A549 (cell line): ENCODE data around the gene NFE2L3. TPM values are rescaled to one million over a fixed set of nuclear protein-coding genes. Genes with fewer than 3 reads are reported as not detected.

Source experiments
- ATAC-seq, 2 experiments: fragments of 200-7000 bp in 1 of 2; fragments of >200 bp in 1 of 2; cut with Nextera tagmentation in 1 of 2; cut with Tn5 transposase in 1 of 2; 3 replicates each; pipeline versions ENCODE4 v1.8.0 to v1.9.1; 2018 to 2020; ENCODE audit warnings: mild to moderate bottlenecking in 1 of 2, moderate library complexity in 1 of 2
- CTCF ChIA-PET: fragments of 300-600 bp; sonication (Branson Sonifier 250); formaldehyde crosslinking; extraction: SDS; loops from one replicate; lab custom pipeline; 2021; ENCODE audit warnings: antibody characterized with exemption, inconsistent platforms; lab: Yijun Ruan, JAX
- POLR2A ChIA-PET: fragments of 350-600 bp; formaldehyde crosslinking; extraction: SDS; loops from one replicate; lab custom pipeline; 2021; ENCODE audit warnings: antibody characterized with exemption, inconsistent platforms; lab: Yijun Ruan, JAX
- DNase-seq, 2 experiments: peaks; one replicate each; pipeline versions ENCODE4 v3.0.0 to v3.0.0-alpha.2; 2011 to 2016; ENCODE audit warnings: low read depth in 1 of 2, low spot score in 1 of 2
- FAIRE-seq: peaks from 2 replicates; lab custom pipeline; 2011; peaks lifted over from hg19 to GRCh38; lab: Jason Lieb, UNC
- H3K27ac ChIP-seq, 2 experiments: fragments of >200 bp; sonication (Bioruptor Twin); formaldehyde crosslinking; 3 replicates each; pipeline ENCODE4 v1.5.1; 2016 to 2017
- H3K4me1 ChIP-seq: fragments of >200 bp; sonication (Bioruptor Twin); formaldehyde crosslinking; 3 replicates; pipeline ENCODE4 v1.6.1; 2016
- H3K4me2 ChIP-seq: fragments of >200 bp; sonication (Bioruptor Twin); formaldehyde crosslinking; 3 replicates; pipeline ENCODE4 v1.6.1; 2016
- H3K4me3 ChIP-seq: fragments of >200 bp; sonication (Bioruptor Twin); formaldehyde crosslinking; 3 replicates; pipeline ENCODE4 v1.5.1; 2016
- H3K9me3 ChIP-seq: fragments of >200 bp; sonication (Bioruptor Twin); formaldehyde crosslinking; 3 replicates; pipeline ENCODE4 v1.6.1; 2016
- ATOH8 ChIP-seq: fragments of 250-450 bp; sonication (Bioruptor Pico); IDR thresholded peaks from 2 replicates; pipeline ENCODE4 v1.5.0; 2020; ENCODE audit warnings: low read depth, mild to moderate bottlenecking, moderate library complexity
- CBX2 ChIP-seq: fragments of 200-600 bp; sonication (generic); IDR thresholded peaks from 2 replicates; pipeline ENCODE4 v1.6.1; 2016; ENCODE audit warnings: low read depth, mild to moderate bottlenecking, borderline replicate concordance
- CEBPB ChIP-seq, 2 experiments: fragments of >200 bp in 1 of 2; sonication (Bioruptor Twin) in 1 of 2; formaldehyde crosslinking in 1 of 2; IDR thresholded peaks; 2 replicates each; pipeline ENCODE4 v1.6.1; 2012 to 2016
- FOSB ChIP-seq: fragments of 250-450 bp; sonication (Bioruptor Pico); IDR thresholded peaks from 2 replicates; pipeline ENCODE4 v1.5.0; 2020; ENCODE audit warnings: mild to moderate bottlenecking, moderate library complexity
- GATA3 ChIP-seq: IDR thresholded peaks from 2 replicates; pipeline ENCODE4 v1.6.1; 2012; ENCODE audit warnings: borderline replicate concordance
- HDAC2 ChIP-seq: fragments of 200-600 bp; sonication (generic); IDR thresholded peaks from 2 replicates; pipeline ENCODE4 v1.6.1; 2016
- HES2 ChIP-seq: fragments of >200 bp; sonication (Bioruptor Twin); formaldehyde crosslinking; IDR thresholded peaks from 2 replicates; pipeline ENCODE4 v1.6.1; 2016
- HEYL ChIP-seq: fragments of 250-450 bp; sonication (Bioruptor Pico); IDR thresholded peaks from 2 replicates; pipeline ENCODE4 v1.8.0; 2021; ENCODE audit warnings: mild to moderate bottlenecking, moderate library complexity
- MYC ChIP-seq: IDR thresholded peaks from 2 replicates; pipeline ENCODE4 v1.6.1; 2012; ENCODE audit warnings: mild to moderate bottlenecking, inconsistent platforms, low read length, improper control_type of control experiment, borderline replicate concordance
- NPAS2 ChIP-seq: fragments of 250-450 bp; sonication (Bioruptor Pico); IDR thresholded peaks from 2 replicates; pipeline ENCODE4 v1.8.0; 2022; ENCODE audit warnings: mild to moderate bottlenecking, moderate library complexity, borderline replicate concordance
- POLR2A ChIP-seq: IDR thresholded peaks from 2 replicates; pipeline ENCODE4 v1.6.1; 2012; ENCODE audit warnings: mild to moderate bottlenecking, low read length
- RARB ChIP-seq: fragments of 250-450 bp; sonication (Bioruptor Pico); IDR thresholded peaks from 2 replicates; pipeline ENCODE4 v1.8.0; 2021; ENCODE audit warnings: mild to moderate bottlenecking, moderate library complexity
- RNF2 ChIP-seq: fragments of 200-600 bp; sonication (generic); IDR thresholded peaks from 2 replicates; pipeline ENCODE4 v1.6.1; 2016; ENCODE audit warnings: low read depth, mild to moderate bottlenecking, antibody characterized with exemption, moderate library complexity, borderline replicate concordance
- USF2 ChIP-seq: fragments of 450-650 bp; IDR thresholded peaks from 2 replicates; pipeline ENCODE4 v1.6.1; 2014; ENCODE audit warnings: antibody characterized with exemption
- ZFP36 ChIP-seq: fragments of 450-650 bp; IDR thresholded peaks from 2 replicates; pipeline ENCODE4 v1.6.1; 2014; ENCODE audit warnings: borderline replicate concordance; ENCODE audit not compliant: partially characterized antibody
- ZNF302 ChIP-seq: fragments of 250-450 bp; sonication (Bioruptor Pico); IDR thresholded peaks from 2 replicates; pipeline ENCODE4 v1.9.0; 2021; ENCODE audit warnings: inconsistent platforms, mild to moderate bottlenecking, moderate library complexity
- WGBS: methylation state at CpG from one replicate; pipeline ENCODE4 v1.1.6; 2017; ENCODE audit errors: missing lambda C conversion rate; 5-methylcytosine and 5-hydroxymethylcytosine counted together
- polyA plus RNA-seq, 4 experiments: library from polyadenylated mRNA; depleted of rRNA in 3 of 4; stranded (reverse); fragments of >200 nt; fragmentation: RNase III in 1 of 4; extraction: RNeasy Plus Mini Kit Qiagen cat#74134 plus additional on column Dnase treatment in 1 of 4; gene quantifications; 2 replicates in 3 of 4; 3 replicates in 1 of 4; pipeline ENCODE4 v1.2.3, GENCODE V29; 2011 to 2017

NFE2L3 gene
- polyA plus RNA-seq, 2 of the 4 experiments (the other 2 are of a cell fraction) = 4.9 to 11.4 TPM

- TF ChIP-seq USF2 (no peak), ZFP36 (no peak), GATA3 (no peak)
These were observed 3.8 kb downstream of the NFE2L3 start (continued) for GRCh38 chr7:26155531-26156375.

- H3K9me3 ChIP-seq = no peaks in the 10 kb centered on the region
- H3K27ac ChIP-seq = peak overlapping the region in 1 of 2 experiments; percentile 76; a peak in 3 of 6 replicates
- FAIRE-seq (no peak), DNase-seq (peak; percentile 11 to 44), ATAC-seq (peak in 1 of 2 experiments; percentile 59; a peak in 3 of 6 replicates)
- POLR2A ChIA-PET = interaction anchor here (0.6 to 2.4 kb wide), 5 partner anchors 10 to 43 kb away, joined by 3 to 10 read pairs (median 5); partner anchors contain the start of gene HNRNPA2B1
- no peak for TF ChIP-seq HES2
- peak; percentile 11; the same call in 1 of the 2 replicates for TF ChIP-seq GATA3
- peak overlapping the region; percentile 52 for H3K4me2 ChIP-seq
- WGBS = 78% methylated on average over 20 of the region's 20 CpGs
- H3K4me3 ChIP-seq = no peak overlapping the region
- peaks cover 24% of the 10 kb centered on the region; the same call in 2 of the 3 replicates for H3K4me1 ChIP-seq
- CTCF ChIA-PET = interaction anchor here (0.6 to 3.7 kb wide), 12 partner anchors 10 to 209 kb away, joined by 3 to 14 read pairs (median 4); no protein-coding TSS in a partner anchor
These were observed 4.7 kb downstream of the NFE2L3 start for GRCh38 chr7:26156451-26157420.

- Histone ChIP-seq H3K4me3 (no peak overlapping the region), H3K4me1 (peaks cover 24% of the 10 kb centered on the region; the same call in 2 of the 3 replicates), H3K9me3 (no peaks in the 10 kb centered on the region), H3K27ac (no peak overlapping the region), H3K4me2 (no peak overlapping the region)
- POLR2A ChIA-PET = interaction anchor here (0.8 to 2.2 kb wide), 2 partner anchors 23 to 30 kb away, joined by 4 to 10 read pairs; no protein-coding TSS in a partner anchor
- DNase-seq = no peak
- WGBS = 86% methylated on average over 4 of the region's 4 CpGs
- TF ChIP-seq FOSB (CRISPR knock-in tag) (no peak), ZFP36 (no peak), HEYL (CRISPR knock-in tag) (no peak), USF2 (no peak), ATOH8 (CRISPR knock-in tag) (no peak), HDAC2 (no peak), RARB (CRISPR knock-in tag) (no peak), NPAS2 (no peak), ZNF302 (CRISPR knock-in tag) (no peak), RNF2 (no peak), CBX2 (no peak), POLR2A (no peak), MYC (no peak), CEBPB (IDR thresholded peaks at IDR 0.05) (no peak)
- CTCF ChIA-PET = interaction anchor here (0.8 to 3.7 kb wide), 8 partner anchors 9 to 79 kb away, joined by 3 to 14 read pairs (median 4); no protein-coding TSS in a partner anchor
- no peak for ATAC-seq
- FAIRE-seq = no peak
These were observed 5.6 kb downstream of the NFE2L3 start for GRCh38 chr7:26157520-26158105.
